Kidney tubule cell (primary cell): ENCODE results near the gene TEX22.

ENCODE experiments used
- DNase-seq: peaks from one replicate; pipeline ENCODE4 v3.0.0-alpha.2; 2018; ENCODE audit warnings: low spot score

Gene TEX22

GRCh38 chr14:105384605-105385321, 13.6 kb upstream of the TEX22 start:
- DNase-seq = no peak

- DNase-seq = no peak
These were observed 13.1 kb upstream of the TEX22 start for GRCh38 chr14:105385322-105385637.

GRCh38 chr14:105385698-105386365, 12.5 kb upstream of the TEX22 start:
- no peak for DNase-seq

- DNase-seq = no peak
These were observed 11.5 kb upstream of the TEX22 start for GRCh38 chr14:105386581-105387529.

- no peak for DNase-seq
These were observed 10.8 kb upstream of the TEX22 start for GRCh38 chr14:105387530-105387922.

- DNase-seq = no peak
These were observed 10.0 kb upstream of the TEX22 start for GRCh38 chr14:105388110-105388951.

- no peak for DNase-seq
These were observed 9.4 kb upstream of the TEX22 start for GRCh38 chr14:105388976-105389375.

- no peak for DNase-seq
These were observed 8.8 kb upstream of the TEX22 start for GRCh38 chr14:105389534-105389933.

- no peak for DNase-seq
These were observed 8.1 kb upstream of the TEX22 start for GRCh38 chr14:105389976-105390848.

- DNase-seq = no peak
These were observed 7.4 kb upstream of the TEX22 start for GRCh38 chr14:105390849-105391500.

- no peak for DNase-seq
These were observed 6.8 kb upstream of the TEX22 start for GRCh38 chr14:105391541-105391940.

GRCh38 chr14:105392131-105393090, 5.9 kb upstream of the TEX22 start:
- no peak for DNase-seq

GRCh38 chr14:105393151-105393550, 5.2 kb upstream of the TEX22 start:
- no peak for DNase-seq

- no peak for DNase-seq
These were observed 3.4 kb upstream of the TEX22 start for GRCh38 chr14:105394714-105395537.

GRCh38 chr14:105395538-105395854, 2.8 kb upstream of the TEX22 start:
- no peak for DNase-seq

- DNase-seq = no peak
These were observed 897 bp upstream of the TEX22 start for GRCh38 chr14:105397350-105397931.

- peak; percentile 38 for DNase-seq
These were observed 558 bp downstream of the TEX22 start for GRCh38 chr14:105398726-105399465.

- no peak for DNase-seq
These were observed 1.1 kb downstream of the TEX22 start for GRCh38 chr14:105399466-105399775.
